Endothelial cell of umbilical vein (primary cell): Measurements from ENCODE around the gene CPNE7. TPM values are rescaled to one million over a fixed set of nuclear protein-coding genes. Genes with fewer than 3 reads are reported as not detected.

Experiments
- BruUV-seq: library from RNA; stranded (reverse); fragments of 400-500 nt; replicated peaks from 2 replicates; lab custom pipeline; 2021; lab: Mats Ljungman, UMichigan
- CTCF ChIA-PET: fragments of 300-600, 350-600 bp; sonication (Branson Sonifier 250); formaldehyde crosslinking; loops from one replicate; lab custom pipeline; 2021; ENCODE audit warnings: antibody characterized with exemption, inconsistent platforms; lab: Charles Lee
- POLR2A ChIA-PET: fragments of 300-600, 350-600 bp; sonication (Branson Sonifier 250); formaldehyde crosslinking; loops from one replicate; lab custom pipeline; 2021; ENCODE audit warnings: antibody characterized with exemption, inconsistent platforms; lab: Charles Lee
- DNase-seq: peaks from one replicate; pipeline ENCODE4 v3.0.0-alpha.2; 2011; ENCODE audit warnings: low read depth, low spot score
- FAIRE-seq: peaks from 2 replicates; lab custom pipeline; 2011; peaks lifted over from hg19 to GRCh38; lab: Jason Lieb, UNC
- H2AFZ ChIP-seq: 2 replicates; pipeline ENCODE4 v1.6.0; 2012; ENCODE audit warnings: low read depth, low read length, control low read depth, inconsistent platforms
- H3K27ac ChIP-seq: 2 replicates; pipeline ENCODE4 v1.5.1; 2011; ENCODE audit warnings: low read depth, mild to moderate bottlenecking, control low read depth, low read length, moderate library complexity; ENCODE audit not compliant: insufficient read depth
- H3K27me3 ChIP-seq, 2 experiments: 2 replicates each; pipeline versions ENCODE4 v1.6.0 to v1.6.1; 2011; ENCODE audit warnings: low read length in 2 of 2, mixed read lengths in 1 of 2; ENCODE audit not compliant: control insufficient read depth in 2 of 2, insufficient read depth in 2 of 2
- H3K36me3 ChIP-seq, 2 experiments: 2 replicates in 1 of 2; 3 replicates in 1 of 2; pipeline ENCODE4 v1.5.1; 2011; ENCODE audit warnings: low read length in 2 of 2, mild to moderate bottlenecking in 1 of 2, moderate library complexity in 1 of 2; ENCODE audit not compliant: control insufficient read depth in 2 of 2, insufficient read depth in 2 of 2; ENCODE audit errors: extremely low read depth in 1 of 2
- H3K4me1 ChIP-seq: 3 replicates; pipeline ENCODE4 v1.5.1; 2011; ENCODE audit warnings: mild to moderate bottlenecking, low read length; ENCODE audit not compliant: control insufficient read depth, insufficient read depth; ENCODE audit errors: extremely low read depth
- H3K4me2 ChIP-seq: 2 replicates; pipeline ENCODE4 v1.6.1; 2011; ENCODE audit warnings: low read length, control low read depth, mixed read lengths; ENCODE audit not compliant: insufficient read depth
- H3K4me3 ChIP-seq, 3 experiments: fragments of 200-600 bp in 1 of 3; sonication (generic), shearing (Covaris generic) in 1 of 3; replicated peaks in 1 of 3; 2 replicates each; pipeline ENCODE4 v1.5.1; 2011 to 2016; ENCODE audit warnings: control low read depth in 3 of 3, low read length in 3 of 3, mild to moderate bottlenecking in 2 of 3, inconsistent platforms in 1 of 3, low read depth in 1 of 3, moderate library complexity in 1 of 3; ENCODE audit not compliant: insufficient read depth in 1 of 3
- H3K79me2 ChIP-seq: 2 replicates; pipeline ENCODE4 v1.6.0; 2012; ENCODE audit warnings: low read length, inconsistent platforms; ENCODE audit not compliant: control insufficient read depth, insufficient read depth
- H3K9ac ChIP-seq: replicated peaks from 2 replicates; pipeline ENCODE3; 2011; ENCODE audit warnings: low read length, control low read depth; ENCODE audit not compliant: insufficient read depth; ENCODE audit errors: extremely low read depth
- H3K9me1 ChIP-seq: replicated peaks from 3 replicates; pipeline ENCODE4 v1.6.0; 2011; ENCODE audit warnings: mild to moderate bottlenecking, low read length; ENCODE audit not compliant: control insufficient read depth, insufficient read depth; ENCODE audit errors: extremely low read depth
- H3K9me3 ChIP-seq: replicated peaks from 2 replicates; pipeline ENCODE4 v1.5.1; 2012; ENCODE audit warnings: low read length, inconsistent platforms; ENCODE audit not compliant: control insufficient read depth, insufficient read depth
- H4K20me1 ChIP-seq: replicated peaks from 2 replicates; pipeline ENCODE3; 2011; ENCODE audit warnings: mild to moderate bottlenecking, low read length; ENCODE audit not compliant: control insufficient read depth, insufficient read depth; ENCODE audit errors: extremely low read depth
- CTCF ChIP-seq, 2 donors: IDR thresholded peaks; 1 replicate in 1 of 2; 2 replicates in 1 of 2; pipeline ENCODE4 v1.5.1; 2011; ENCODE audit warnings: low read length in 2 of 2, mild to moderate bottlenecking in 2 of 2, moderate library complexity in 2 of 2, control low read depth in 1 of 2, inconsistent platforms in 1 of 2, low read depth in 1 of 2; ENCODE audit not compliant: insufficient read depth in 1 of 2; ENCODE audit errors: extremely low read depth in 1 of 2
- EZH2 ChIP-seq: IDR thresholded peaks from 2 replicates; pipeline ENCODE4 v1.6.1; 2012; ENCODE audit warnings: borderline replicate concordance, low read depth, mild to moderate bottlenecking, moderate library complexity, low read length, inconsistent platforms; ENCODE audit not compliant: severe bottlenecking
- FOS ChIP-seq: IDR thresholded peaks from 2 replicates; pipeline ENCODE4 v1.6.1; 2011; ENCODE audit warnings: mild to moderate bottlenecking, low read length, moderate library complexity, borderline replicate concordance; ENCODE audit not compliant: insufficient read depth
- GATA2 ChIP-seq: IDR thresholded peaks from 2 replicates; pipeline ENCODE4 v1.7.0; 2011; ENCODE audit warnings: low read depth, mild to moderate bottlenecking, moderate library complexity, mixed read lengths, low read length; ENCODE audit not compliant: insufficient read length, insufficient read depth
- JUN ChIP-seq: IDR thresholded peaks from 2 replicates; pipeline ENCODE4 v1.6.1; 2011; ENCODE audit warnings: borderline replicate concordance, low read depth; ENCODE audit not compliant: insufficient read length, insufficient read depth
- MAX ChIP-seq: IDR thresholded peaks from 2 replicates; pipeline ENCODE4 v1.6.1; 2011; ENCODE audit not compliant: insufficient read depth, insufficient read length
- MYC ChIP-seq: IDR thresholded peaks from one replicate; pipeline ENCODE4 v1.6.1; 2011; ENCODE audit warnings: mild to moderate bottlenecking, low read depth, low read length
- POLR2A ChIP-seq: IDR thresholded peaks from 2 replicates; pipeline ENCODE4 v1.6.1; 2012; ENCODE audit warnings: low read depth, mild to moderate bottlenecking, control low read depth, low read length
- POLR2AphosphoS5 ChIP-seq: IDR thresholded peaks from 2 replicates; pipeline ENCODE4 v1.6.1; 2012; ENCODE audit warnings: low read depth, mild to moderate bottlenecking, control low read depth, low read length, moderate library complexity; ENCODE audit not compliant: insufficient read depth
- dilution Hi-C: fragments of 300-500 bp; cut with MboI; formaldehyde crosslinking; loops from one replicate; pipeline ENCODE4 v1.15.0; 2019; ENCODE audit warnings: low sequenced_read_pairs; ENCODE audit not compliant: extremely low pct_ligation_motif_present
- intact Hi-C: fragments of 100-400 bp; cut with micrococcal nuclease; formaldehyde crosslinking; loops from one replicate; pipeline ENCODE4 v1.10.0; 2022
- polyA plus RNA-seq, 4 experiments: library from polyadenylated mRNA; depleted of rRNA in 3 of 4; stranded (reverse) in 3 of 4; unstranded in 1 of 4; fragments of >200 nt; gene quantifications; 2 replicates each; pipeline versions ENCODE4 v1.2.1 to v1.2.3, GENCODE V29; 2011 to 2012; ENCODE audit warnings: missing spikeins in 1 of 4
- total RNA-seq: library from RNA; stranded (reverse); gene quantifications from 2 replicates; pipeline ENCODE4 v1.2.3, GENCODE V29; 2021

CPNE7 gene
- total and polyA plus RNA-seq, 2 donors (not counting 3 experiments of a cell fraction or from before 2014, with no cell fraction given), result 2.0 to 5.9 TPM

- no peaks in the 10 kb centered on the region for H4K20me1 ChIP-seq
- ChIA-PET POLR2A (no interaction called here), CTCF (interaction anchor here (1.0 kb wide), 1 partner anchor 16 kb away, joined by 3 read pairs; no protein-coding TSS in a partner anchor)
- H3K36me3 ChIP-seq, result peaks cover 2 to 30% of the 10 kb centered on the region in 2 experiments
- no peaks in the 10 kb centered on the region for H3K27me3 ChIP-seq
- TF ChIP-seq POLR2A, result no peak
- no peak for TF ChIP-seq CTCF (IDR thresholded peaks at IDR 0.05; ENCODE audit: extremely low read depth in 1 of 2, insufficient read depth in 1 of 2, low read depth in 1 of 2, low read length in 2 of 2)
- TF ChIP-seq JUN, result no peak
- no peak for TF ChIP-seq GATA2
- TF ChIP-seq MAX, result no peak
- TF ChIP-seq EZH2, result no peak
- TF ChIP-seq POLR2AphosphoS5, result no peak
- TF ChIP-seq FOS, result no peak
- no peak for TF ChIP-seq MYC
- no peak overlapping the region for H3K9ac ChIP-seq
- H3K4me2 ChIP-seq, result no peak overlapping the region
- no peak overlapping the region for H3K4me3 ChIP-seq
- no peak overlapping the region for H2AFZ ChIP-seq
- no peaks in the 10 kb centered on the region for H3K9me3 ChIP-seq
- FAIRE-seq (no peak), DNase-seq (no peak)
- no peaks in the 10 kb centered on the region for H3K9me1 ChIP-seq
- dilution Hi-C loops, result no loop called here
- BruUV-seq, result no TSS peak
- intact Hi-C loops, result no loop called here
- no peak overlapping the region for H3K27ac ChIP-seq
- H3K4me1 ChIP-seq, result no peaks in the 10 kb centered on the region
- H3K79me2 ChIP-seq, result no peaks in the 10 kb centered on the region
These were observed 25.0 kb upstream of the CPNE7 start for GRCh38 chr16:89550421-89551007.
